ENCODE results near the gene DNAI1.

DNA sequence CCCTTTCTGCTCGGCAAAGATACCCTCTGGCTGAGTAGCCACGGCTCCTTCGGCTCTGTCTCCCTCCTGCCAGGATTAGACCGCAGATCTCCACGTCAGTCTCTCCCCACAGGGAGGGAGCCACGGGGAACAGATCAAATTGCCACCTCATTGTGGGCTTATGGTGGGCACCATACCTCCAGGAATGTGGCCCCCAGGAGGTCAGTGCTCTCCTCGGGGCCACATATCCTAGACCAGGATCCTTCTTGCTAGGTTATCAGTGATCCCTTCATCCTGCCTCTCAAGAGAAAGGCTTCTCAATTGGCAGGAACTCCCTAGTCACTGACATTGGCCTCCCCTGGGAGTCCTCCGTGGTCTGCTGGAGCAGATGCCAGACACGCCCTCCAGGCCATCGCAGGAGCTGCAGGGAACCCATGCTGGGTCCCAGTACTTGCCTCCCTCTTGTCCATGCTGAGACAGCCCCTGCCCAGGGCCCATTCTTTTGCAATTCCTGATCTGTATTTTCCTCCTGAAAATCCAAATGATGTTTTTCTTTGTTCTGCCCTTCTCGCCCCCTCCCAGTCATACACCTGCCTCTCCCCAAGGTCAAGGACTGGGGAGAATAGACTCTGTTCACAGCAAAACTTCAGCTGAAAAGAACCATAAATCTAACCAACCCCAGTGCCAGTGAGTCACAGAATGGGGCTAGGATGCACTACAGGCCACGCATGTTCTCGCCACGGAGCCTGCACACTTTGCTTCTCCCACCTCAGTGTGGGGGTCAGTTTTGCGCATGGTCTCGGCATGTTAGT, 95.8 kb downstream of the DNAI1 start:
- TF ChIP-seq GATA2 (IDR thresholded peaks at IDR 0.05; ENCODE audit: low read depth, low read length) (no peak), GATA3 (IDR thresholded peaks at IDR 0.05; ENCODE audit: low read depth, low read length) (no peak)
